NCI-H82 treated with DMSO at 0.1 percent for 48 hours (cell line): ENCODE results near the gene ALG5.
A peak's percentile ranks its signal among the peaks of the same experiment; 100 is the strongest.

ENCODE experiments used
- DNase-seq: peaks from one replicate; lab custom pipeline; 2025; ENCODE audit not compliant: unreplicated experiment; lab: John Stamatoyannopoulos, UW

Gene ALG5

DNA sequence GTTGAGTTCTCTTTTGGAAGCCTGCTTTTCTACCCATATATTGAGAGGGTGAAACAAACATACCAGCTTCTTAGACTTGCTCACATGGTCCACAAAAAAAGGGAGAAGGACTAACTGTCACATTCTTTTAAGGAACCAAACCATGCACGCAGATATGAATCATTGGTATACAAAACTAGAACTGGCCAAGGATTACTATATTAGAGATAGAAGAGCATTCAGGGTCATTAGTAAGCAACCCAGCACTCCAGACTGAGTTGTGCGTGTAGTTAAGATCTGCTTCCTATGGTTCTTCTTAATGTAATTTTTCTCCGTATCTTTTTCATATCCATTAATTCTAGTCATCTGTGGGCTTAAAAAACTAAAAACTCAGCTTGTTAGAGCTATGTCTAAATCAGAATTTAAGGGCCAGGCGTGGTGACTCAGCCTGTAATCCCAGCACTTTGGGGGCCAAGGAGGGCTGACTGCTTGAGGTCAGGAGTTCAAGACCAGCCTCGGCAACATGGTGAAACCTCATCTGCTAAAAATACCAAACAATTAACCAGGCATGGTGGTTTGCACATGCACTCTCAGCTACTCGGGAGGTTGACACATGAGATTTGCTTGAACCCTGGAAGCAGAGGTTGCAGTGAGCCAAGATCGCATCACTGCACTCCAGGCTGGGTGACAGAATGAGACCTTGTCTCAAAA, 19.6 kb downstream of the ALG5 start:
- no peak for DNase-seq

DNA sequence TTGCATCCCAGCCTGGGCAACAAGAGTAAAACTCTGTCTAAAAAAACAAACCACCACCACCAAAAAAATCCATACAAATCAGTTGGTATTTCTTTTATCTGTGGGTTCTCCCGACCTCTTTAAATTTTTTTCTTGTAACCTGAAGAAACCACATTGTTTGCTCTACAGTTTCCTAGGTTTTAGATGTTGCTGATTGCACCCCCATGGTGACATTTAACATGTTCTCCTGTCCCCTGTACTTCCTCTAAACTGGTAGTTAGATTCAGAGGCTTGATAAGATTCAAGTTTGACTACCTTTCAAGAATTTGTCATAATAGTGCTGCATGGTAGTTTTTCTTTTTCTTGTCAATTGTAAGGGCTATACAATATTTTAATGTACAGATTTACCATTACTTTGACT, 24.0 kb downstream of the ALG5 start:
- no peak for DNase-seq

DNA sequence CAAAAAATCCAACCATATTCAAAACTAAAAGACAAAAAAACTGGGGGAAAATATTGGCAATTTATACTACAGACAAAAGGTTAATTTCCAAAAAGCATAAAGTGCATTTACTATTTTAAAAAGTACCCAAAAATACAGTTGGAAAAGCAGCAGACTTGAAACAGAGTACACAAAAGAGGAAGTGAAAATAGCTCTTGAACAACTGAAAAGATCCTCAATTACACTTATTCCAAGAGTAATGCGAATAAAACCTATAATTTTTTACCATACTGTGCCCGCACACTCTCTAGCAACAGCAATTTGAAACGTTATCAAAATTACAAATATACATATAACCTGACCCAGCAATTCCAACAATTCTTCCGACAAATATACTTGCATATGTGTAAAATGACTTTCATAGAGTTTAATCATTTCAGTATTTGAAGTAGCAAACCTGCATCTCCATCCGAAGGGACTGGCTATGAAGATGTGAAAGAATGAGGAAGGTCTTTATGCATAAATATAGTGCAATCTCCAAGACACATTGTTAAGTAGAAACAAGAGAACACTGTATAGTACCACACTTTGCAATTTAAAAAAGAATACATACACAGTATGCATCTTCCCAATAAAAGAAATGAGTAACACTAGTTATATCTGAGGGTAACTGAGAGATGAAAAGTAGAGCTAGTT, 25.4 kb downstream of the ALG5 start:
- no peak for DNase-seq

DNA sequence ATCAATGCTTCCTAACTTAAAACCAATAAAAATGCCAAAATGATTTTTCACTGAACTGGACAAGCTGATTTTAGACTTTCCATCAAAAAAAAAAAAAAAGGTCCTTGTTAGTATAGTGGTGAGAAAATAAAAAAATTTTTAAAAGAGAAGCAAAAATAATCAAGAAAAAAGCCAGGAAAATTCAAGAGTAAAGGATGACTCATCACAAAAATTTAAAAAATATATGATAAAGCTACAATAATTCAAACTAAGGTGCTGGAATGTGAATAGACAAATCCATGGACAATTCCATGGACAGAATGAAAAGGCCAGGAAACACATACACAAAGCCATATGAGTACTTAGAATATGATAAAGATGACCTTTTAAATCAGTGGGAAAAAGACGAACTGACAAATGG, 26.1 kb downstream of the ALG5 start:
- DNase-seq, result no peak

DNA sequence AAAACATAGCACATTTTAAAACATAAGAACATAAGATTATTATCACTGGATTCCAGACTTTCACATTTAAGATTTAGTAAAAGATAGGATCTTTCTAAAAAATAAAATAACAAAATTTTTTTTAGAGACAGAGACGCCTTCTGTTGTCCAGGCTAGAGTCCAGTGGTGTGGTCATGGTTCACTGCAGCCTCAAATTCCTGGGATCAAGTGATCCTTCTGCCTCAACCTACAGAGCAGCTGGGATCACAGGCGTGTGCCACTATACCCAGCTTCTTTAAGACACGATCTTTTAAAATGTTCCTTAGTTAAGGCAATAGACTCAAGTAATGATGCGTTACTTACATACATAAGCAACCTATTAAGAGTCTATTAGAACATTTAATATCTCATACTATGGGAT, 32.7 kb downstream of the ALG5 start:
- DNase-seq, result no peak

DNA sequence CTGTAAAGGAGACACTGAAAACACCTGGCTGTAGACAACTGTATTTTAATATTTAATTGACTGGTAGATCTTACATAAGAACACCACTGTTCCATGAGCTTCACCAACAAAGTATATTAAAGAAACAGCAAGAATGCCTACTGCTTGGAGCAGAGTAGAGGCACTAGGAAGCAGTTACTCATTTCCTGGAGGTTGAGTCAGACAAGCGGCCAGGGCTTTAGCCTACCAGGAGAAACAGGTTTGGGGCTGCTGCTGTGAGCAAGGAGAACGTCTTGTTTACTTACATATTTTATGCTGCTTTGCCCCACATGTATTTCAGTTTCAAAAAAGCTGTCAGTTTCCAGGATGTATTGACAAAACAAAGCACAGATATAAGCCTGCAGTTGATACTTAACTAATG, 33.4 kb downstream of the ALG5 start:
- no peak for DNase-seq

DNA sequence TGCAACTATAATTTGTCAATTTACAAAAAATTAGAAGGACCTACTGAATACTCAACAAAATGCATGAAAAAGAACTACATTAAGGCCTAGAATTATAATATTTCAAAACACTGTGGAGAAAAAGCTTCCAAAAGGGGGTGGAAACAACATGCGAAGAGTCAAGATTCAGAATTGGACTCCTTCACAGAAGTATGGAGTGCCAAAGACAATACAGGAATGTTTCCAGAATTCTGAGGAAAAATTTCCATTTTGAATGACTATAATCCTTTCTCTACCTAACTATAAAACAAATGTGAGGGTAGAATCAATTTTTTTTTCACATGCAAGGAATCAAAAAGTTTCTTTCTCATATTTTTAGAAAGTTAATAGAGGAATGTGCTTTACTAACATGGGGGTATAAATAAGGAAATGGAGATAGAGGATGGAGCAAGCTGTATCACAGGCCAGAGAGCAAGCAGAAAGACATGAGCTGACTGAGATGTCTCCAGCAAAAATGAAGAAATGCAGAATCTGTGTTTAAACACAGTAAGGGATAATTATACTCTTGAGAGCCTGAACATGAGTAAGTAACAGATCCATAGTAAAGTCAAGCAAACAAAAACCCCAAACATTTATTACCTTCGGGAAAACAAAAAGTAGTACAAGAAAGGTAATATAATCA, 39.6 kb downstream of the ALG5 start:
- DNase-seq, result no peak

DNA sequence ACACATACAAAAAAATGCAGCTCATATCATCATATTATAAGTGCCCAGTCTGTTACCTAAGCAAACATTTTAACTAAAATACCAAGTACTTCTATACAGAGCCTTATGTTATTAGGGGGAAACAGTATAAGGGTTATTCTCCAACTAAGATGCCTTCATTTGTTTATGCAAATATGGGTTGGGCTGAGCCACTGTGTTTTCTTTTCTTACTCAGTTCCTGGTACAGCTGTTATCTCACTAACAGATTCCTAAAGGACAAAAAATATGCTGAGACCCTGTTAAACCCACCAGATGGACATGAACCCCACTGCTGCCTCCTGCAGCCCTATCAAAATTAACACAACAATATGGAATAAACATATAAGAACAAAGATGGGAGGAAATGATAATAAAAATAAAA, 44.6 kb downstream of the ALG5 start:
- DNase-seq, result no peak

DNA sequence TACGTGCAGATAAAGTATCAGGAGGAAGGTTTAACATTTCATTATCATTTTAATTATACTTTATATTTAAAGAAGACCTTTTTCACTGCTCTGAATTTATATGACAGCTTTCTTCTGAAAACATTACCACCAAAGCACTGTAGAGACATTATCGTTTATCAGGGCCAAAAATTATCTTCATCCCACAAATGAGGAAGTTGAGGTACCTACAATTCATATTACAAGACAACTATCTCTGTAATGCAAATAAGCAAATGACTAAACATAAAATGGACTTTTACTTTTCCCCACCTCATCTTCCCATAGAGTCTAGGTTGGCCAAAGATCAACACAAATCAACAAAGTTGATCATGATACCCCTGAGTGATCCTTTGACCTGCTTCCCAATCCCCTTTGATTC, 48.2 kb downstream of the ALG5 start:
- no peak for DNase-seq

DNA sequence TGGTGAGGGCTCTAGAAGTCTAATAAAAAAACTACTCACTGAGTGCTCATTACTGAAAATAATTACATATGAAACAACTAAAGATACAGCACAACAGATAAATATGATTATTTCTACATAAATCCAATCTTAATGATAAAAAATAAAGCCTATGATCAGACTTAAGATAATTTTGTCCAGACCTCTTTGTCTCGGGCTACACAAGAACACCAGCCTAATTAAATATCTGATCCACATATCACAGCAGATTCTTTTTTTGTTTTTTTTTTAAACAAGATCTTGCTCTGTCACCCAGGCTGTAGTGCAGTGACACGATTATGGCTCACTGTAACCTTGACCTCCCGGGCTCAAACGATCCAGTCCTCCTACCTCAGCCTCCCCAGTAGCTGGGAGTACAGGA, 48.8 kb downstream of the ALG5 start:
- no peak for DNase-seq

DNA sequence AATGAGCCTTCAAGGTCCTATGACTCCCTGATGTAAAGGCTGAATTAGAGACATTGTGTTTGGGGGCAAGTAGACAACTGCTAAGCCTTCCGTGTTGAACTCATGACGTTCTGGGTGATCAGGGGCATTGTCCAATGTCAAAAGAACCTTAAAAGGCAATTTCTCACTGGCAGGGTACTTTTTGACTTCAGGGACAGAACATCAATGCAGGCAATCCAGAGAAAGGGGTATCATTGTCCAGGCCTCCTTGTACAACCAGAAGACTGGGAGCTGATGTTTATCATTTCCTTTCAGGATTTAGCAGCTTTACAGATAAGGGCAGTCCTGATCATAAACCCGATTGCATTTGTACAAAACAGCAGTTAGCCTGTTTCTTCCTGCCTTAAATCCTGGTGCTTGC, 54.1 kb downstream of the ALG5 start:
- DNase-seq, result no peak

DNA sequence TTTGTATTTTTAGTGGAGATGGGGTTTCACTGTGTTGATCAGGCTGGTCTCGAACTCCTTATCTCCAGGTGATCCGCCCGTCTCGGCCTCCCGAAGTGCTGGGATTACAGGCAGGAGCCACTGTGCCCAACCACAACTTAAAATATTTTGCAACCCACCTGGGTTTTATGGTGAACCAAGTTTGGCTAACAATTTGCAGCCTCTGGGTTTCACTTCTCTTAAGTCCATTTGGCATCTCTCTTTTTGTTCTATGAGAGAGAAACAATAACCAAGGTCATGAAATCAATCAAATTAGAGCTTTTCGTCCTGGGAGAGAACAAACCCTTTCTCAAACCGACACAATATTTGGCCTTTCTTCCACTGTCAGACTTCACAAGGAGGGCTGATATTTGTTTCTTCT, 73.5 kb downstream of the ALG5 start:
- DNase-seq, result no peak

DNA sequence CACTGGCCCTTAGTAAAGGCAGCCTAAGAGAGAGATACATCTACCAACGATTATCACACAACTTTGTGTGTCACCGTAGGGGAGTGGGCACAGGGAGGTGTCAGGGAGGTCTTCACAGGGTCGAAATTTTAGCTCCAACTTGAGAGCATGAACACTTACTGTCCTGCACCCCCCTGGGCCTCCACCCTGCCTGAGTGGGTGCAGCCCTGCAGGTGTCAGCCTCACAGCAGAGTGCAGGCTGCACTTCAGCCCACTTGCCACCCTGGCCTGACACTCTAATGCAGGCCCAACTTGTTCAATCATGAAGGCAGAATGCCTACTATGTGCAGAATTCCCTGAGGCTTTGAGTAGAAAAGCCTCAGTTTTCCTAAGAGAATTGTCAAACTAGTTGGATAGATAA, 75.1 kb downstream of the ALG5 start:
- DNase-seq, result no peak

DNA sequence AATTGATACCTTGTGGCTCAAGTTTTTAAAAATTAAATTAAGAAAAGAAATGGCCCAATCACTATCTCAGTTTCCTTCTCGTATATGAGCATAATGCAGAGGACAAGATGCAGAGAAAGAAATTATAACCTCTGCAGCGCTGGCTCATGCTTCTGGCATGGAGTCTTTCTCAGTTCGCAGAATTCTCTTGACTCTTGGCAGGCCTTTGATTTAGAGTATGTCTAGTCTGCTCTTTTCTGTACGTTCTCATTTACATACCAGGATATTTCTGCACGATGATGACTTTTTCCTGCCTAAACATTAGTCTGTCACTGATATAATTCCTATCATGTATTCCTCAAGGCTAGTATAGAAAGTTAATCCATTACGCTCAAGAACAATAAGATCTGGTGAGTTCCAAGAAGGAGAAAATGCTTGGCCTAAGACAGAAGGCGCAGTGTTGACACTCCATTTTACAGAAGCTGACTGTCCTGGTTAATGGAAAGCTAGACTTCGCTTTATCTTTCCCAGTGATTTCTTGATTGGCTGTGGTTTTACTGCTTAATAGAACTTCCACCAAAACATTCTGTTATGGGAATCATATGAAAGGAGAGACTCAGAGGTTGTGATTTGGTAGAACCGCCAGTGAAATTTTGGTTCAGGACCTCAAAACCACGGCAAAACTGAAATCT, 77.4 kb downstream of the ALG5 start:
- DNase-seq, result no peak

DNA sequence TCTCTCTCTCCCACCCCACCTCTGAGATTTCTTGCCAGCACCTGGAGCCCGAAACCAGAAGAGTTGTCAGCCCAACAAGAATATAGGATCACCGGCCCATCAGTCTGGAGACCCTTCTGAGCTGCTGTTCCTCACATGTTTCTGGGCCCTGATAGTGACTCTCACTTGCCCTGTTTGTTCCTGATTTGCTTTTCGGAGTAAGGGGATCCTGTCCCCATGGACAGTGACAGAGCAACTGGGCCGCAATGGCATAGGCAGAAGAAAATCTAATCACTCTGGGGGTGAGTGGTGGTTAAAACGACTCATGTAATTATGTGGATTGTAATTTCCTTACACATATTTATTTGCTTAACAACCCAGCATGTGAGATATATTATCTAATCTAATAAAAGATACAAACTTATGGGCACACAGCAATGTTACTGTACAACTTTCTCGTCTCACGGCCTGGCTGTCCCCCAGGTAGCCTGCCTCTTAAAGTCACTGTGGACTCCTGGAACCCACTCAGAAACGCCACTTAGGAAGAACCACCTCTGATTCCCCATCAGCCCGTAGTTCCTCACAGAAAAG, 78.4 kb downstream of the ALG5 start:
- DNase-seq, result peak; percentile 52

DNA sequence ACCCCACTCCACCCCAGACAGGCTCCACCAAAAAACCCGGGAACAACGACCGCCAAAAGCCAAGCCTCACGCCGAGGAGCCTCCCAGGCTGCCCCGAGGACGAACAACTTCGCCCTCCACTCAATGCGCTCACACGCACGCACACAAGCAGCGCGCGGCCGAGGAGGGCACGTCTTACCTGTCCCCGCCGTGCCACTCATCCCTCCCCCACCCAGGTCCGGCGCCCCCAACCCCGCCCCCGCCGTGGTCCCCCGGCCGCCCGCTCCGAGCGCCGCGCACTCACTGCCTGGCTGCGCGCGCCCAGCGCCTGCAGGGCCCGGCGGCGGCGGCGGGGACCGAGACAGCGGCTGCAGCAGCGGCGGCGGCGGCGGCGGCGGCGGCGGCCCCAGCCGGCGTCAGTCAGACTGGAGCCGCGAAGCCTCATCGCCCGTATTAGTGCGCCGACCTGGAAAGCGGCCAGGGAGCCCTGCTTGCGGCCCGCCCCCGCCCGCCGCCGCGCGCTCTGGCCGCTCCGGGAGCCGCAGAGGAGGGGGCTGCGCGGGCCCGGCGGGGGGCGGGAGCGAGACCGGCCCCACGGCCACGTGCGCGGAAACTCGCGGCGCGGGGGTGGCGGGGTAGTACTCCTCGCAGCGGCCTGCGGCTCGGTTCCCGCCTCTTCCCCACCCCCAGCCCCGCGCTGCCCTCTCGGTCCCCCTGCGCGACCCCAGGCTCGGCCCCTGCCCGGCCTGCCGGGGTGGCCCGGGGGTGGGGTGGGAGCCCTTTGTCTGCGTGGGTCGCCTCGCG, 79.1 kb downstream of the ALG5 start, which contains the start of gene SMAD9:
SMAD9 (minus strand) TSS at position 406 of the 783 bp plus-strand sequence. CDS start 40,549 bp downstream, outside the sequence.
- peak; percentile 56 for DNase-seq

DNA sequence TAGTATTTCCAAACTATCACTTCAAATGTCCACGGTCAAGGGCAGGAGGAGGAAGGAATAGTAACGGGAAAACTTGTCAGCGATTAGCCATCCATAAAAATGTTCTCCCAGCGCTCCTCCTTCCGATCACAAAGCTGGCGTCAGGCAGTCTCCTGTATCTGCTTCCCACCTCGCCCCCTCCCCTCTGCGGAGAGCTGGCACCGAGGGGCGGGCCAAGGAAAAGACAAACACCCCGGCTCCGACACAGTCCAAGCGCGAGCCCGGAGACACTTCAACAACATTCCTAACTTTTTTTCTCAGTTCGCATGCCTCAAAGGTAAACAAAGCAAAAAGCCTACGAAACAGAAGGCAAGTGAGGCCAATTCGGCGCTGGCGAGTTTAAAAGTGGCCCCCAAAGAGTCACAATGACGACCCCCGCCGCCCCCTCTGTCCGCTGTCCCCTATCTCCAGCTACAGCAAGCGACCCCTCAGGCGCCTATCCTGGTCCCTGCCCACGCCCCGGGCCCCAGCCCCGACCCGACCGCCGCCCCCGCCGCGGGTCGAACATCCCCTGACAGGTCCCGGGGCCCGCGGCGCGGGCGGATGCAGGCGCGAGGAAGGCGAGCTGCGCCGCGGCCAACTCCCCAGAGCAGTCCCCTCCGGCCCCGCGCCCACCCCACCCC, 79.8 kb downstream of the ALG5 start:
- peak; percentile 69 for DNase-seq

DNA sequence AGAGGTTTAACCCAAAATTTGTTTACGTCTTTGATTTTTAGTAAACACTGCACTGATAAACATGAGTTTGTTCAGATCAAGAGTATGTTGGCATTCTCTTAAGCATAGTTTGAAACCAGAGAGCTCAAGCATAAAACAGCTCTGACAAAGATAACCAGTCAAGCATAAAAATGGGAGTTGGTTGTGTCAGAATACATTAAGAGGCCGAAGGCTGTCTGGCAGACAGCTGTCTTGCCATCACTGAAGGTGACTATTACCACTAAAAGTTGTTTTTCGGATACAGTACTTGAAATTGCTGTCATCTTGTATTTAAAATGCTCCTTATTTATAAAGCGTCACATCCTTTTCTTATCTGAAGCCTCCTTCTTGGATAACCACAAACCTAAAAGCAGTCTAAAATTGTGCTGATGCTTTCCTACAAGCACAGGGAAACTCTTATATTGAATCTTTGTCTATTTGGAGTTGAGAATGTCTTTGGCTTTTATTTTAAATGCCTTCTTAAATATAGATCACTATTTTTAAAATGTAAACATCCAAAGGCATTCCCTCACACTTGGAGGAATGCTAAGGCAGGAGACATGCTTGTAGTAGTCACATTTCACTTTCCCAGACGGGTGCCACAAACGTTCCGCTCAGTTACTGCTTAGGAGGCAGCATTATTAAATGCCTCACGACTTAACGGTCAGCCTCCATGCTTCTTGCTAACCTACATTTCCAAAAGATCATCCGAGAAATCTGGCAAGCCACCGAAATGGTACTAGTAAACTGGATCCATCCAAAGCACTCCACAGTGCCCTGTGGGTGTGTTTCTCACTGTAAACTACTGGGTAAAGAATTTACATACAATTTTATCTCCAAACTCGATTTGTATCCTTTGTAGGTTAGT, 80.7 kb downstream of the ALG5 start:
- peak; percentile 69 for DNase-seq

DNA sequence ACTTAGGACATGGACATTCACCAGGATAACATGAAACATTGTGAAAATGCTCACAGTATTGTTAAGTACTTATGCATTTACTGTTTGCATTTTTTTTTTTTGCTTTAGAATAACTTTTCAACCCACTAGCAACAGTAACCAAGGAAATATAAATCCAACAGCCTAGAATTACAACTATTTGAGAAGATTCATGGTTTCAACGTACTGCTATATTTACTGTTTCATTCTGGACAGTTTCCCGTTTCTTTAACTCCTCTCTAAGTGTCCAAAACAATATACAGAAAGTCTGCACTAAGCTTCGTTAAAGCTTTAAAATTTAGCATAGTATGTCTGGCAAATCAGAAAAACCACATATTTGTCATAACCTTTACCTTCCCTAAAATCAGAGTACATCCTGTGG, 81.8 kb downstream of the ALG5 start:
- DNase-seq, result no peak
